Neural cell (in vitro differentiated cells): ENCODE results near the gene RHCG. TPM values are rescaled to one million over a fixed set of nuclear protein-coding genes. Genes with fewer than 3 reads are reported as not detected.

Source experiments
- H2AFZ ChIP-seq: fragments of 200-600, 300-800 bp; sonication (generic), shearing (Covaris generic); 2 replicates; pipeline ENCODE4 v1.6.0; 2014; ENCODE audit warnings: low read depth, mild to moderate bottlenecking, antibody characterized with exemption, low read length, moderate library complexity
- H3F3A ChIP-seq: fragments of 200-600 bp; shearing (Covaris generic); 2 replicates; pipeline ENCODE4 v1.6.1; 2016; ENCODE audit warnings: mild to moderate bottlenecking, moderate library complexity, mixed read lengths, antibody characterized with exemption, low read length; ENCODE audit not compliant: insufficient read depth, poor library complexity, severe bottlenecking
- H3K27ac ChIP-seq: fragments of 200-600, 300-800 bp; sonication (generic), shearing (Covaris generic); 2 replicates; pipeline ENCODE4 v1.5.1; 2014; ENCODE audit warnings: mild to moderate bottlenecking, low read length, moderate library complexity
- H3K27me3 ChIP-seq: fragments of 300-800, 200-600 bp; sonication (generic), shearing (Covaris generic); 2 replicates; pipeline ENCODE4 v1.6.0; 2014; ENCODE audit warnings: mild to moderate bottlenecking, low read depth, low read length, moderate library complexity; ENCODE audit not compliant: insufficient read depth
- H3K36me3 ChIP-seq: fragments of 300-800, 200-600 bp; sonication (generic), shearing (Covaris generic); 2 replicates; pipeline ENCODE4 v1.5.1; 2014; ENCODE audit warnings: mild to moderate bottlenecking, antibody characterized with exemption, low read length, moderate library complexity; ENCODE audit not compliant: insufficient read depth
- H3K4me2 ChIP-seq: fragments of 300-800, 200-600 bp; sonication (generic), shearing (Covaris generic); 2 replicates; pipeline ENCODE4 v1.6.0; 2014; ENCODE audit warnings: mild to moderate bottlenecking, low read length
- H3K4me3 ChIP-seq: fragments of 300-800, 200-600 bp; sonication (generic), shearing (Covaris generic); 2 replicates; pipeline ENCODE4 v1.5.1; 2014; ENCODE audit warnings: mild to moderate bottlenecking, low read length, moderate library complexity
- H3K79me2 ChIP-seq: fragments of 200-600 bp; shearing (Covaris generic); replicated peaks from 2 replicates; pipeline ENCODE4 v1.6.0; 2014; ENCODE audit warnings: mild to moderate bottlenecking, low read length, moderate library complexity; ENCODE audit not compliant: insufficient read depth
- H3K9ac ChIP-seq: fragments of 300-800, 200-600 bp; sonication (generic), shearing (Covaris generic); 2 replicates; pipeline ENCODE4 v1.6.1; 2016; ENCODE audit warnings: mild to moderate bottlenecking, low read length, mixed read lengths
- H3K9me2 ChIP-seq: fragments of 200-600 bp; shearing (Covaris generic); 2 replicates; pipeline ENCODE4 v1.6.1; 2016; ENCODE audit warnings: mild to moderate bottlenecking, low read length, mixed read lengths; ENCODE audit not compliant: insufficient read depth
- H3K9me3 ChIP-seq: fragments of 200-600, 300-800 bp; sonication (generic), shearing (Covaris generic); 2 replicates; pipeline ENCODE4 v1.6.1; 2016; ENCODE audit warnings: mild to moderate bottlenecking, mixed run types, low read length, moderate library complexity, mixed read lengths
- H4K20me1 ChIP-seq: fragments of 200-600 bp; shearing (Covaris generic); 2 replicates; pipeline ENCODE4 v1.6.1; 2016; ENCODE audit warnings: mild to moderate bottlenecking, mixed run types; ENCODE audit not compliant: insufficient read depth
- CTCF ChIP-seq: fragments of 450-650 bp; IDR thresholded peaks from 2 replicates; pipeline ENCODE4 v1.5.1; 2014; ENCODE audit warnings: antibody characterized with exemption, mild to moderate bottlenecking, moderate library complexity; ENCODE audit not compliant: poor library complexity, severe bottlenecking
- EP300 ChIP-seq: fragments of 450-650 bp; conservative IDR thresholded peaks from 2 replicates; pipeline ENCODE4 v1.6.1; 2014; ENCODE audit warnings: antibody characterized with exemption, mild to moderate bottlenecking, moderate library complexity; ENCODE audit not compliant: poor library complexity, severe bottlenecking
- EZH2 ChIP-seq: fragments of 200-600, 300-800 bp; shearing (Covaris generic), sonication (generic); IDR thresholded peaks from 2 replicates; pipeline ENCODE4 v1.6.1; 2014; ENCODE audit warnings: antibody characterized with exemption, low read length, borderline replicate concordance, mild to moderate bottlenecking; ENCODE audit not compliant: insufficient read depth, poor library complexity, severe bottlenecking
- POLR2AphosphoS5 ChIP-seq: IDR thresholded peaks from 2 replicates; pipeline ENCODE4 v1.6.1; 2012
- REST ChIP-seq: IDR thresholded peaks from 2 replicates; pipeline ENCODE4 v1.6.1; 2012; ENCODE audit warnings: borderline replicate concordance
- SMC3 ChIP-seq: fragments of 450-650 bp; conservative IDR thresholded peaks from 2 replicates; pipeline ENCODE4 v1.6.1; 2014; ENCODE audit warnings: antibody characterized with exemption, mild to moderate bottlenecking, moderate library complexity; ENCODE audit not compliant: poor library complexity
- TAF1 ChIP-seq: IDR thresholded peaks from 2 replicates; pipeline ENCODE4 v1.6.1; 2012; ENCODE audit warnings: low read depth
- polyA plus RNA-seq: library from polyadenylated mRNA; depleted of rRNA; stranded (reverse); fragments of >200 nt; gene quantifications from 2 replicates; pipeline ENCODE4 v1.2.3, GENCODE V29; 2014

RHCG gene
- polyA plus RNA-seq, 1 donor from 2014 or later, result 0.32 TPM

GRCh38 chr15:89482139-89482538 lies 14.2 kb downstream of the RHCG start:
- no peaks in the 10 kb centered on the region for H3K36me3 ChIP-seq
- no peak overlapping the region for H3K9ac ChIP-seq
- no peaks in the 10 kb centered on the region for H3K9me2 ChIP-seq
- H4K20me1 ChIP-seq, result no peaks in the 10 kb centered on the region
- TF ChIP-seq SMC3, result no peak
- TF ChIP-seq REST, result no peak
- TF ChIP-seq CTCF, result no peak
- no peak for TF ChIP-seq TAF1
- no peak for TF ChIP-seq EP300
- TF ChIP-seq POLR2AphosphoS5, result no peak
- H3K4me3 ChIP-seq, result no peak overlapping the region
- no peaks in the 10 kb centered on the region for H3F3A ChIP-seq
- H3K9me3 ChIP-seq, result no peaks in the 10 kb centered on the region
- no peak overlapping the region for H3K4me2 ChIP-seq
- H3K27me3 ChIP-seq, result no peaks in the 10 kb centered on the region
- no peak overlapping the region for H3K27ac ChIP-seq
- H2AFZ ChIP-seq, result no peak overlapping the region
- H3K79me2 ChIP-seq, result no peaks in the 10 kb centered on the region

- TF ChIP-seq SMC3, result no peak
- no peak for TF ChIP-seq EP300
- TF ChIP-seq CTCF, result no peak
- no peak for TF ChIP-seq TAF1
- no peak for TF ChIP-seq EZH2
- H3K4me2 ChIP-seq, result no peak overlapping the region
- no peaks in the 10 kb centered on the region for H3K9me2 ChIP-seq
- H3K27ac ChIP-seq, result no peak overlapping the region
- no peaks in the 10 kb centered on the region for H3K9me3 ChIP-seq
- H3K36me3 ChIP-seq, result no peaks in the 10 kb centered on the region
- no peak overlapping the region for H3K4me3 ChIP-seq
- H3K9ac ChIP-seq, result no peak overlapping the region
- no peak overlapping the region for H2AFZ ChIP-seq
- no peaks in the 10 kb centered on the region for H3K27me3 ChIP-seq
- no peaks in the 10 kb centered on the region for H4K20me1 ChIP-seq
- no peaks in the 10 kb centered on the region for H3F3A ChIP-seq
- H3K79me2 ChIP-seq, result no peaks in the 10 kb centered on the region
These were observed 15.9 kb downstream of the RHCG start for GRCh38 chr15:89480505-89480904.
